Measurements from ENCODE around the gene IFRD1.

DNA sequence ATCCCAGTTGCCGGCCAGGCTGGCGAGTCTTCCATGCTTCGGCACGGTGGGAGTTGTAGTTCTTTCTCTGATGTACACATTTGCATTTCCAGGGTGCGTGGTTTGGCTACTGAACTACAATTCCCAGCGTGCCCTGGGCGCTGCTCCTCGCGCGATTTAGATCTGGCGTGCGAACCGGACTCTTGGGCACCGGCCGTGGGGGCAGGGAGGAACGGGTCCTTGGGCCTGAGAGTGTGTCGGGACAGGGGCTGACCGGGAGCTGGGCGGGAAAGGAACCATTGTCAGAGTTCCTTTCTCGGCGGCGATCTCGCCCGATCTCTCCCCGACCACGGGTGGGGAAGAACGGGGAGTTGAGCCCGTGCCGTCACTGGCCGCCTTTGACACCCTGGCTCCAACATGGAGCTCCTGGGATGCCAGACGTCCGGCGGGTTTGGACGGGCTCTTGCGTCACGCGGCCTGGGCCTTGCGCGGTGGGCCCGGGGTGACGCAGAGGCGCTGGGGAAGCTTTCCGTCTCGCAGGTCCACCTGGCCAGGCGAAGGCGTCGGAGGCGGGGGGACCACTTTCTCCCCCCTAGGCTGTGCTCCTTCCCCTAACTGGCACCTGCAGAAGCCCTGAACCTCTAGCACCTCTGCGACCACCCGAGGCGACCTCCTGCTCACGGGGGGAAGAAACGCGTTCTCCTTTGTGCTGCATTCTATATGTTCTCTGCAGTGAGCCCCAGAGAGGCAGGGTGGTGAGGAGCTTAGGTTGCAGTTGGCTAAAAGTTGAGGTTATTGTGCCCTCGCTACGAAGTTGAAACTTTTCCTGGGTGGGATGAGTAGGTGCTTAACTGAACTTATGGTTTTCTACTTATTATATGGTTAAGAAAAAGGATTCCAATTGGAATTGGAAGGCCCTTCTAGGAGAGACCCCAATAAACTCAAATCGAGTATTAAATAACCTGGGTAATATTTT is 824 bp downstream of the IFRD1 start:
- TF ChIP-seq BHLHE40 (IDR thresholded peaks at IDR 0.05; ENCODE audit: borderline replicate concordance) = no peak
- TF ChIP-seq SUZ12 (IDR thresholded peaks at IDR 0.05) = peak; percentile 79
- TF ChIP-seq, protein P1, sequence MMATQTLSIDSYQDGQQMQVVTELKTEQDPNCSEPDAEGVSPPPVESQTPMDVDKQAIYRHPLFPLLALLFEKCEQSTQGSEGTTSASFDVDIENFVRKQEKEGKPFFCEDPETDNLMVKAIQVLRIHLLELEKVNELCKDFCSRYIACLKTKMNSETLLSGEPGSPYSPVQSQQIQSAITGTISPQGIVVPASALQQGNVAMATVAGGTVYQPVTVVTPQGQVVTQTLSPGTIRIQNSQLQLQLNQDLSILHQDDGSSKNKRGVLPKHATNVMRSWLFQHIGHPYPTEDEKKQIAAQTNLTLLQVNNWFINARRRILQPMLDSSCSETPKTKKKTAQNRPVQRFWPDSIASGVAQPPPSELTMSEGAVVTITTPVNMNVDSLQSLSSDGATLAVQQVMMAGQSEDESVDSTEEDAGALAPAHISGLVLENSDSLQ (IDR thresholded peaks at IDR 0.05) = no peak
- TF ChIP-seq HDGF (IDR thresholded peaks at IDR 0.05; ENCODE audit: borderline replicate concordance) = no peak
- peak; percentile 37 for TF ChIP-seq L3MBTL2 (conservative IDR thresholded peaks at IDR 0.05)
- no peak for TF ChIP-seq SP1 (IDR thresholded peaks at IDR 0.05)
- TF ChIP-seq FOXM1 (IDR thresholded peaks at IDR 0.05; ENCODE audit: borderline replicate concordance) = no peak
- peak; percentile 78; the same call in 1 of the 2 replicates for TF ChIP-seq ARNT (IDR thresholded peaks at IDR 0.05)
- no peak for TF ChIP-seq NFRKB (IDR thresholded peaks at IDR 0.05)
- no peak for TF ChIP-seq FOXK2 (IDR thresholded peaks at IDR 0.05)
- no peak for TF ChIP-seq ELF4 (IDR thresholded peaks at IDR 0.05)
- TF ChIP-seq ZNF384 (IDR thresholded peaks at IDR 0.05) = no peak
- TF ChIP-seq FOXA1 (IDR thresholded peaks at IDR 0.05) = no peak

Measured in HEK293T (cell line).